GM12874 (cell line): Measurements from ENCODE around the gene AGAP1.

Experiments used
- TF ChIP-seq, protein P1 (sequence below): IDR thresholded peaks from 2 replicates; pipeline ENCODE4 v1.5.1; 2011; ENCODE audit warnings: low read depth, mild to moderate bottlenecking, control low read depth, low read length, moderate library complexity; ENCODE audit not compliant: insufficient read depth

AGAP1 gene

DNA sequence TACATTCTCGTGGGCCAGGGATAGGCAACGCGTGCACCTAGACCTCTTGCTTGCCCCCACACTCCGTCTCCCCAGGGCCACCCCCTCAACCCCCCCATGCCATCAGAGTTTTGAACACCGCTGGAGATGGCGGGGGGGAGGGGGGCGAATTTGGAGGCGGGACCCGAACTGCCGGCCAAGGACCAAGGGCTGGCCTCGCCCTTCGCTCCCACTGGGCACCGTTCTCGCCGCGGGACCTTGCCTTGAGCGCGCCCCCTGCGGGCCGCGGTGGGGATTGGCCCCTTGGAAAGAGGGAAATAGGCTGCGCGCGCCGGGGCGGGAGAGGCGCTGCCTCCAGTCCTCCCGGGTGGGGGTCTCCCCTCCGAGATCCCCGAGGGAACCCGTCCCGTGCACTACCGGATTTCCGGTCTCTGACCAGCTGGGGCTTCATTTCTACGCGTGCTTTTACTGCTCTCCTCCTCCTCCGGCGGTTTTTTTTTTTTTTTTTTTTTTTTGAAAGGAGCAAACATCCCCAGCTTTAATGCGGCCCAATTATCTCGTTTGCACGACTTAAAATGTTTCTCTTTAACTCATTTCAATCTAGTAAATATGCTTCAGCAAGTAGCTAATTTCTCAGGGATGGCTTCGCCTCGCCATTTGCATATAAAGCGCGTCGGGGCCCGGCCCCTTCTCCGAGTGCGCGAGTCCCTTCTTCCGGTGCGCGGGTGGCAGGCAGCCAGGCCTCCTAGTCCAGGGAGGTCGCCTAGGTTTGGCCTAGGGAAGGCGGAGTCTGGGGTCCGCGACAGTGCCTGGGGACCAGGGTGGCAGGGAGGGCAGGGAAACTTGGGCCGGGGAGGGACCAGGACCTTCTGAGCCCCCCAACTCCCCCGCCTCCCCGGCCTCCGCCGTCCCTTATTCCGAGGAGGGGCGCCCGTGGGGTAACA is 684.4 kb downstream of the AGAP1 start:
- TF ChIP-seq, protein P1, sequence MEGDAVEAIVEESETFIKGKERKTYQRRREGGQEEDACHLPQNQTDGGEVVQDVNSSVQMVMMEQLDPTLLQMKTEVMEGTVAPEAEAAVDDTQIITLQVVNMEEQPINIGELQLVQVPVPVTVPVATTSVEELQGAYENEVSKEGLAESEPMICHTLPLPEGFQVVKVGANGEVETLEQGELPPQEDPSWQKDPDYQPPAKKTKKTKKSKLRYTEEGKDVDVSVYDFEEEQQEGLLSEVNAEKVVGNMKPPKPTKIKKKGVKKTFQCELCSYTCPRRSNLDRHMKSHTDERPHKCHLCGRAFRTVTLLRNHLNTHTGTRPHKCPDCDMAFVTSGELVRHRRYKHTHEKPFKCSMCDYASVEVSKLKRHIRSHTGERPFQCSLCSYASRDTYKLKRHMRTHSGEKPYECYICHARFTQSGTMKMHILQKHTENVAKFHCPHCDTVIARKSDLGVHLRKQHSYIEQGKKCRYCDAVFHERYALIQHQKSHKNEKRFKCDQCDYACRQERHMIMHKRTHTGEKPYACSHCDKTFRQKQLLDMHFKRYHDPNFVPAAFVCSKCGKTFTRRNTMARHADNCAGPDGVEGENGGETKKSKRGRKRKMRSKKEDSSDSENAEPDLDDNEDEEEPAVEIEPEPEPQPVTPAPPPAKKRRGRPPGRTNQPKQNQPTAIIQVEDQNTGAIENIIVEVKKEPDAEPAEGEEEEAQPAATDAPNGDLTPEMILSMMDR: peak; percentile 89

DNA sequence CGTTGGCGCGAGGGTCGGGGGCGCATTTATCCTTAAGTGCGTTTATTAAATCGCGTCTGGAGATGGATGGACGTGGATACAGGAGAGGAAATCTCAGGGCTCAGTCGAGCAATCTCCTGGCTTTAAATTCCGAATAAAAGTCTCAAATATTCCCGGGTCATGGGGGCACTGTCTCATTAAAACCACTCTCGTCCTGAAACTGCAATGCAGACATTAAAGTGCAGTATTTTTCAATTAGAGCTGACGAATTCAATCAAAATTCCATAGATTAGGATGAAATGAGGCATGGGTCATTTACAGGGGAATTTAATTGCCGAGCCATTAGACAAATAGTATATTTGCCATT is 685.0 kb downstream of the AGAP1 start:
- TF ChIP-seq, protein P1: no peak

DNA sequence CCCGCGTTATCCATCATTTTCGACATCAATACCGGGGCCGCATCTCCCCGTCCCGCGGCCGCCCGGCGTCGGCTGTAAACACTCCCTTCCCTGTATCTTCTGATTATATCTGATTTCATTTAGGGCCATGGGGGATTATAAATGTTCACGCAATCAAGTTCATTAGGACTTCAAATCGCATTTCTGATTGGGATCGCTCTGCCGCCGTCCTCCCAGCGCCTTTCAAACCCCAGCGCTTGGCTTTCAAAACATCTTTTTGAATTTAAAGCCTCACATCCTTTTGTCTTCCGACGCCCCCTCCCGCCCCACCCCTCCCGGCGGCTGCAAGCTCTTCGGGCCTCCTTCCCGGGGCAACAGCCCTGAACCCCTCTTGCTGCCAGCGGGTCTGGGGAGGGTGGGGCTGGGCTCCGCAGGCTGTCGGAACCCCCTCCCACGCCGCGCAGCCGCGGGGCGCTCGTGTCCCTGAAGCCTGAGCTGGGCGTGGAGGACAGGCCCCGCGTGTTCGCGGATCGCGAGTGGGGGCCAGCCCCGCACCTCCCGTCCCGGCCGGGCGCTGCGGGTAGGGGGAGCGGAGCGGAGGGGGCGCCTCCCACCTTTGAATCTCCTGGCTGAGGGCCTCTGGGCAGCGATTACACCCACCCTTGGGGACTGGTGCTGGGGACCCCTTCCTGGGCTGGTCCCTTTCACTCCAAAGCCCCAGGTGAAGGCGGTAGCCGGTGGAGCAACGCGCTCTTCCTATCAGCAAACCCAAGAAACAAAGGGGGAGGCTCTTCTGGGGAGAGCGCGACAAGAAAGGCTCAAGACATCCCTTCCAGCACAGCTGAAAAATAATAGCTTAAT is 685.6 kb downstream of the AGAP1 start:
- TF ChIP-seq, protein P1: no peak

DNA sequence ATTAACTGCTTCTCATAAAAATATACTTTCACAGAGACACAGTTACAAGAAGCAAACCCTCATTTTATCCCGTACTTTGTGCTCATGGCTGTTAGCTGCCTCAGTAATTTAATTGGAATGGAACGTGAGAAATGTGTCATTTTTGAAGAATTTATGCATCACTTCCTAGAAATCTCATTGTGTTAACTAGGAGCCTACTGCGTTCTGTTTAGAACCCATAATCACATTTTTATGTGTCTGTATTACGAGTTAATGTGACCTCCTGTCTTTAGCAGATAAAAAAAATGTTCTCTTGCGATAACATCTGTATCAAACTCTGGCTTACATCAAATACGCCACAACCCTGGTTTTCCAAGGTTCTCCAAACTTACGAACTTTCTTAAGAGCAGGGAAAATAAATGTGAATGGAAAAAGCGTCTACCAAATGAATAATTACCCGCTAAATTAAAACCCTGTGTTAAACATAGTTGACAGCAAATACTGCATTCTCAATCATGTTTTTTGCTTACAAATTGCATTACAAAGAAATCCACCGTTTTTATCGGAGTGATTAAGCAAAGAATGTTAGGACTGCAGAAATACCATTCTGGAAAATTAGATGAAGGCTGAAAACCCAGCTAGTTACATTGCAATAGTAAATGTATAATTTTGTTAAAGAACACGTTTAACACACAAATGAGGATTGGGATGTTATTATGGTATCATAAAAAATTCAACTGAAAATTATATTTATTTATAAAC is 686.4 kb downstream of the AGAP1 start:
- TF ChIP-seq, protein P1: no peak

DNA sequence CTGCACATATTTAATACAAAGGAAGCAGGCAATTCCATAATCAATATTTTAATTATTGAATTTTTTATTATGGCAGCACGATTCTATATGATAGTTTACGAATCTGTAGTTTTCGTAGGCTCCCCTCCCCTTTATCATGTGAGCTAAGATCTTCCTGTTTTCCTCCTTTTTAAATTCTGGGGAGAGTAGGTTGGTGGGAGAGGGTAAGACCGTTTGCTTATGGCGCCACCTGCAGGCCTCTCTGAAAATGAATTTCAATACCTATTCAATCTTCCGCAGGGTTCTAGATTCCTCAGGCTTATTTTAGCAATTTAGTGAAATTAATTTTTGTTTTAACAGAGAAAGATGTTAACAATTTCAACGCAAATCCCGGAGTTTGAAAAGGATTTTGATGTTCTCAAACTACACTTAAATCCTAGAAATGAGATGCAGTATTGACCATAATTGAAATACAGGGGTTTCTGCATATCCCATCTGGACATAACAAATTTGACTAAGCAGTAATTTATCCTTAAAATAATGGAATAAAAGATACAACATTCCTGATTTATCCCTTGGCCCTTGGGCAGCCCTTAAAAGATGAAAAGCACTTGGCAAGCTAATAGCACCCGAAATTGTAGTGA is 687.1 kb downstream of the AGAP1 start:
- TF ChIP-seq, protein P1: peak; percentile 66
